ENCODE data around the gene ZFP92.

ZFP92 gene

GRCh38 chrX:153457827-153458466, 46.7 kb downstream of the ZFP92 start:
- DNase-seq, result no peak

- no peak for DNase-seq
Measured at GRCh38 chrX:153458476-153458875, 47.2 kb downstream of the ZFP92 start.

GRCh38 chrX:153459986-153460385, 48.7 kb downstream of the ZFP92 start:
- peak in 1 of 2 experiments; percentile 1 for DNase-seq

- peak in 1 of 2 experiments; percentile 21 for DNase-seq
Measured at GRCh38 chrX:153460826-153461225, 49.6 kb downstream of the ZFP92 start.
